Measurements from ENCODE around the gene POMT2. TPM values are rescaled to one million over a fixed set of nuclear protein-coding genes. Genes with fewer than 3 reads are reported as not detected.

The POMT2 gene
- total and polyA plus RNA-seq, 12 donors = 14.0 to 52.3 (median 41.7) TPM

GRCh38 chr14:77236814-77237213, 83.9 kb downstream of the POMT2 start:
- intact Hi-C loops (cut with DNase I) = no loop called here
- Histone ChIP-seq H3K4me3 (no peak overlapping the region), H3K27me3 (no peaks in the 10 kb centered on the region), H3K9me3 (replicated peaks in 1 of 3) (no peaks in the 10 kb centered on the region), H3K27ac (no peak overlapping the region), H3K36me3 (replicated peaks in 1 of 2) (no peaks in the 10 kb centered on the region), H3K4me1 (replicated peaks in 1 of 2) (no peaks in the 10 kb centered on the region)
- 69 to 88% (median 86%) methylated on average over 7 of the region's 7 CpGs for WGBS, 4 donors
- no peak for DNase-seq
- TF ChIP-seq POLR2A (IDR thresholded peaks at IDR 0.05) (no peak), CTCF (IDR thresholded peaks at IDR 0.05) (no peak)

GRCh38 chr14:77231721-77232120, 89.0 kb downstream of the POMT2 start:
- Histone ChIP-seq H3K27ac (no peak overlapping the region), H3K27me3 (no peaks in the 10 kb centered on the region), H3K4me3 (no peak overlapping the region), H3K9me3 (replicated peaks in 1 of 3) (no peaks in the 10 kb centered on the region), H3K36me3 (replicated peaks in 1 of 2) (no peaks in the 10 kb centered on the region), H3K4me1 (replicated peaks in 1 of 2) (no peaks in the 10 kb centered on the region)
- TF ChIP-seq POLR2A (IDR thresholded peaks at IDR 0.05) = no peak
- no peak for TF ChIP-seq CTCF (IDR thresholded peaks at IDR 0.05)
- 70 to 86% (median 81%) methylated on average over 3 of the region's 3 CpGs for WGBS, 4 donors
- no peak for DNase-seq
- intact Hi-C loops (cut with DNase I) = no loop called here

GRCh38 chr14:77230914-77231313, 89.8 kb downstream of the POMT2 start:
- H3K36me3 ChIP-seq (replicated peaks in 1 of 2) = no peaks in the 10 kb centered on the region
- no peaks in the 10 kb centered on the region for H3K9me3 ChIP-seq (replicated peaks in 1 of 3)
- 64 to 96% (median 90%) methylated on average over 2 of the region's 2 CpGs for WGBS, 4 donors
- TF ChIP-seq POLR2A (IDR thresholded peaks at IDR 0.05) (no peak), CTCF (IDR thresholded peaks at IDR 0.05) (no peak)
- H3K27ac ChIP-seq = no peak overlapping the region
- no peaks in the 10 kb centered on the region for H3K27me3 ChIP-seq
- H3K4me3 ChIP-seq = no peak overlapping the region
- H3K4me1 ChIP-seq (replicated peaks in 1 of 2) = no peaks in the 10 kb centered on the region
- no peak for DNase-seq
- intact Hi-C loops (cut with DNase I) = no loop called here

GRCh38 chr14:77228056-77228455, 92.6 kb downstream of the POMT2 start:
- no peaks in the 10 kb centered on the region for H3K9me3 ChIP-seq (replicated peaks in 1 of 3)
- intact Hi-C loops (cut with DNase I) = no loop called here
- no peaks in the 10 kb centered on the region for H3K36me3 ChIP-seq (replicated peaks in 1 of 2)
- TF ChIP-seq POLR2A (IDR thresholded peaks at IDR 0.05) = no peak
- H3K27me3 ChIP-seq = no peaks in the 10 kb centered on the region
- DNase-seq = no peak
- H3K4me1 ChIP-seq (replicated peaks in 1 of 2) = no peaks in the 10 kb centered on the region
- no peak overlapping the region for H3K27ac ChIP-seq
- WGBS, 4 donors = 59 to 83% (median 80%) methylated on average over 6 of the region's 6 CpGs
- no peak overlapping the region for H3K4me3 ChIP-seq

GRCh38 chr14:77225892-77226557, 94.7 kb downstream of the POMT2 start:
- Histone ChIP-seq H3K36me3 (replicated peaks in 1 of 2) (no peaks in the 10 kb centered on the region), H3K4me3 (no peak overlapping the region), H3K4me1 (replicated peaks in 1 of 2) (no peaks in the 10 kb centered on the region), H3K27me3 (no peaks in the 10 kb centered on the region), H3K9me3 (replicated peaks in 1 of 3) (no peaks in the 10 kb centered on the region), H3K27ac (no peak overlapping the region)
- DNase-seq = peak in 1 of 7 donors; percentile 59
- no peak for TF ChIP-seq POLR2A (IDR thresholded peaks at IDR 0.05)
- TF ChIP-seq CTCF (IDR thresholded peaks at IDR 0.05) = no peak
- intact Hi-C loops (cut with DNase I) = no loop called here
- 79 to 90% (median 86%) methylated on average over 14 of the region's 14 CpGs for WGBS, 4 donors
